IPS DF 19.7 (cell line): ENCODE measurements around the gene CD276.
"Not testable (repeated sequence)": the region's sequence is repeated elsewhere in the genome, so short reads cannot be mapped to it uniquely, and the experiment has no call there.

Experiments used
- DNase-seq: peaks from one replicate; pipeline ENCODE4 v3.0.0-alpha.2; 2013; ENCODE audit warnings: low read depth, low spot score

Gene CD276

GRCh38 chr15:73710321-73710720 lies 26.1 kb downstream of the CD276 start:
- DNase-seq = no peak

- DNase-seq = no peak
Observed at GRCh38 chr15:73711526-73711925, 27.3 kb downstream of the CD276 start.

- no peak for DNase-seq
Observed at GRCh38 chr15:73712107-73712506, 27.9 kb downstream of the CD276 start.

- no peak for DNase-seq
Observed at GRCh38 chr15:73714695-73715301, 30.6 kb downstream of the CD276 start.

GRCh38 chr15:73715417-73715816 lies 31.2 kb downstream of the CD276 start:
- no peak for DNase-seq

GRCh38 chr15:73716417-73716816 lies 32.2 kb downstream of the CD276 start:
- DNase-seq = no peak

GRCh38 chr15:73717206-73717605 lies 33.0 kb downstream of the CD276 start:
- DNase-seq = no peak

GRCh38 chr15:73717802-73718201 lies 33.6 kb downstream of the CD276 start:
- DNase-seq = no peak

- DNase-seq = no peak
Observed at GRCh38 chr15:73718694-73719093, 34.5 kb downstream of the CD276 start.

- DNase-seq = no peak
Observed at GRCh38 chr15:73722425-73722824, 38.2 kb downstream of the CD276 start.

GRCh38 chr15:73723191-73723590 lies 39.0 kb downstream of the CD276 start:
- no peak for DNase-seq

GRCh38 chr15:73724212-73724611 lies 40.0 kb downstream of the CD276 start:
- DNase-seq = no peak

GRCh38 chr15:73727330-73727976 lies 43.3 kb downstream of the CD276 start:
- no peak for DNase-seq

- DNase-seq = not testable (repeated sequence)
Observed at GRCh38 chr15:73732051-73732450, 47.9 kb downstream of the CD276 start.

- no peak for DNase-seq
Observed at GRCh38 chr15:73732930-73733329, 48.7 kb downstream of the CD276 start.

- DNase-seq = no peak
Observed at GRCh38 chr15:73737535-73737934, 53.4 kb downstream of the CD276 start.

- no peak for DNase-seq
Observed at GRCh38 chr15:73740152-73741048, 56.2 kb downstream of the CD276 start.

- DNase-seq = no peak
Observed at GRCh38 chr15:73741321-73741836, 57.2 kb downstream of the CD276 start.

GRCh38 chr15:73744293-73744692 lies 60.1 kb downstream of the CD276 start:
- no peak for DNase-seq

GRCh38 chr15:73745073-73745472 lies 60.9 kb downstream of the CD276 start:
- no peak for DNase-seq

GRCh38 chr15:73746261-73746660 lies 62.1 kb downstream of the CD276 start:
- DNase-seq = no peak

GRCh38 chr15:73746883-73747282 lies 62.7 kb downstream of the CD276 start:
- DNase-seq = no peak
